GM12874 (cell line): ENCODE data around the gene CFAP53.

Experiments used
- CTCF ChIP-seq: IDR thresholded peaks from 2 replicates; pipeline ENCODE4 v1.5.1; 2011; ENCODE audit warnings: low read depth, mild to moderate bottlenecking, control low read depth, low read length, moderate library complexity; ENCODE audit not compliant: insufficient read depth

Gene CFAP53

GRCh38 chr18:50201476-50202018 is 64.7 kb downstream of the CFAP53 start:
- no peak for TF ChIP-seq CTCF

- TF ChIP-seq CTCF, result no peak
Measured at GRCh38 chr18:50199921-50200320, 66.4 kb downstream of the CFAP53 start.

GRCh38 chr18:50199346-50199855 is 66.9 kb downstream of the CFAP53 start:
- no peak for TF ChIP-seq CTCF

GRCh38 chr18:50196261-50196660 is 70.0 kb downstream of the CFAP53 start:
- no peak for TF ChIP-seq CTCF

- no peak for TF ChIP-seq CTCF
Measured at GRCh38 chr18:50195689-50196088, 70.6 kb downstream of the CFAP53 start.

GRCh38 chr18:50194631-50195532 is 71.4 kb downstream of the CFAP53 start, which contains the start of gene MYO5B:
MYO5B (minus strand) TSS chr18:50195147; CDS start chr18:50194793, 354 bp downstream.
- TF ChIP-seq CTCF, result peak; percentile 63

GRCh38 chr18:50193796-50194630 is 72.3 kb downstream of the CFAP53 start:
- no peak for TF ChIP-seq CTCF
